NCI-H446 (cell line): ENCODE measurements around the gene ABHD16A.

Source experiments
- DNase-seq, 2 experiments: peaks; one replicate each; lab custom pipeline; 2025; lab: John Stamatoyannopoulos, UW

ABHD16A gene

DNA sequence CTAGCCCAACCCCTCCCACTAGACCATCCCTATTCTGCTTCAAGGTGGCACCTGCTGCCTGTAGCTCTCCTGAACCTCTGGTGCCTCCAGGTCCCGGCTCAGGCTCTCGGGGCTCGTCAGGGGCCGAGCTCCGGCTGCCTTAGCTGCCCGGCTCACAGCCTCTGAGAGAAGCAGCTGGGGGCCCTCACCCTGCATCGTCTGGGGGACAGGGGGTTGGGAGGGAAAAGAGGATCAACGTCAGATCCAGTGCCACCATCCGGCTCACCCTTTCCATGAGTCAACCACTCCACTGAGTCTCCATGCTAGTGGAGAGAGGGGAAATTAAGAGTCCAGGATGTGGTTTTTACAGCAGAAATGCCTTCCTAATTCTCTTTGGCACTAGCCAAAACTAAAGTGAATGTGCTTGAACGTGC lies 63.7 kb downstream of the ABHD16A start:
- DNase-seq = no peak

DNA sequence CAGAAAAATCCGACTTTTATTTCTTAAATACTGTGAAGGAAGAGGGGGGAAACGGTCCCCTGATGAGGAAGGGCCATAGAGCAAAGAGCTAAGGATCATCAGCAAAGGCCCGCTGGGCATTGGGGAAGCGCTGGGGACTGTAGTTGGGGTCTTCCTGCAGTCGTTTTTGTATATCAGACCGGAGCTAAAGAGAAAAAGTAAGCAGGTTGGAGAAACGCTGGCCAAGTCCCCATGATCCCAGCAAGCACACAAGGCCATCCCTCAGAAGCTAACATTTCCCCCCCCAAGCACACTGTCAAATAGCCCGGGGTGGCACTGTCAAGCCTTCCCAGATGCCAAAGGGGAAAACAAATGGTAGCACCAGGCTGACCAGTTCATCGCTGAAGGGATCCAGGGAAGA lies 64.1 kb downstream of the ABHD16A start:
- DNase-seq = no peak
